ENCODE results near the gene USP34. TPM values are rescaled to one million over a fixed set of nuclear protein-coding genes. Genes with fewer than 3 reads are reported as not detected.
"Not testable (repeated sequence)": the region's sequence is repeated elsewhere in the genome, so short reads cannot be mapped to it uniquely, and the experiment has no call there.

Gene USP34
- total and polyA plus RNA-seq, 2 donors (not counting 1 experiment from before 2014, with no cell fraction given), result 52.4 to 129 TPM

GRCh38 chr2:61157371-61158003 is 313.4 kb downstream of the USP34 start:
- H3K79me2 ChIP-seq (ENCODE audit: control insufficient read depth, insufficient read depth, low read length), result no peaks in the 10 kb centered on the region
- H3K9me3 ChIP-seq (ENCODE audit: control insufficient read depth, insufficient read depth, low read depth, low read length), result no peaks in the 10 kb centered on the region
- H3K27me3 ChIP-seq (ENCODE audit: control insufficient read depth, insufficient read depth, low read length), result no peaks in the 10 kb centered on the region
- TF ChIP-seq CTCF (conservative IDR thresholded peaks at IDR 0.05 in 1 of 2, IDR thresholded peaks at IDR 0.05 in 1 of 2; ENCODE audit: low read depth in 1 of 2, low read length in 2 of 2) (no peak), EZH2 (IDR thresholded peaks at IDR 0.05; ENCODE audit: low read length, missing control alignments) (no peak)
- H3K4me2 ChIP-seq (ENCODE audit: extremely low read depth, insufficient read depth, low read length), result no peak overlapping the region
- H3K27ac ChIP-seq (ENCODE audit: insufficient read depth, low read length), result no peak overlapping the region
- H3K9ac ChIP-seq (ENCODE audit: insufficient read depth, low read length), result no peak overlapping the region
- no peaks in the 10 kb centered on the region for H3K4me1 ChIP-seq (ENCODE audit: control insufficient read depth, extremely low read depth, insufficient read depth, low read length)
- no peak overlapping the region for H3K4me3 ChIP-seq (replicated peaks in 1 of 4; ENCODE audit: control extremely low read depth in 1 of 4, insufficient read depth in 1 of 4, low read depth in 3 of 4, low read length in 4 of 4)
- no peaks in the 10 kb centered on the region for H3K36me3 ChIP-seq (ENCODE audit: control insufficient read depth, insufficient read depth, low read length)
- no peak for DNase-seq (ENCODE audit: low read depth in 2 of 2)
- H4K20me1 ChIP-seq (ENCODE audit: control insufficient read depth, extremely low read depth, insufficient read depth, low read length), result no peaks in the 10 kb centered on the region
- no peak overlapping the region for H2AFZ ChIP-seq (ENCODE audit: low read length)

- Histone ChIP-seq H3K27me3 (ENCODE audit: control insufficient read depth, insufficient read depth, low read length) (no peaks in the 10 kb centered on the region), H3K9ac (ENCODE audit: insufficient read depth, low read length) (no peak overlapping the region), H3K4me3 (replicated peaks in 1 of 4; ENCODE audit: control extremely low read depth in 1 of 4, insufficient read depth in 1 of 4, low read depth in 3 of 4, low read length in 4 of 4) (no peak overlapping the region), H3K79me2 (ENCODE audit: control insufficient read depth, insufficient read depth, low read length) (no peaks in the 10 kb centered on the region), H3K9me3 (ENCODE audit: control insufficient read depth, insufficient read depth, low read depth, low read length) (no peaks in the 10 kb centered on the region), H3K27ac (ENCODE audit: insufficient read depth, low read length) (no peak overlapping the region), H2AFZ (ENCODE audit: low read length) (no peak overlapping the region), H3K36me3 (ENCODE audit: control insufficient read depth, insufficient read depth, low read length) (peaks cover 4% of the 10 kb centered on the region), H4K20me1 (ENCODE audit: control insufficient read depth, extremely low read depth, insufficient read depth, low read length) (no peaks in the 10 kb centered on the region), H3K4me2 (ENCODE audit: extremely low read depth, insufficient read depth, low read length) (no peak overlapping the region), H3K4me1 (ENCODE audit: control insufficient read depth, extremely low read depth, insufficient read depth, low read length) (no peaks in the 10 kb centered on the region)
- DNase-seq (ENCODE audit: low read depth in 2 of 2), result peak; percentile 19 to 52
- TF ChIP-seq CTCF (conservative IDR thresholded peaks at IDR 0.05 in 1 of 2, IDR thresholded peaks at IDR 0.05 in 1 of 2; ENCODE audit: low read depth in 1 of 2, low read length in 2 of 2), result no peak
- no peak for TF ChIP-seq EZH2 (IDR thresholded peaks at IDR 0.05; ENCODE audit: low read length, missing control alignments)
These were observed 319.5 kb downstream of the USP34 start for GRCh38 chr2:61151436-61151835.

- no peak overlapping the region for H3K4me3 ChIP-seq (replicated peaks in 1 of 4; ENCODE audit: control extremely low read depth in 1 of 4, insufficient read depth in 1 of 4, low read depth in 3 of 4, low read length in 4 of 4)
- H4K20me1 ChIP-seq (ENCODE audit: control insufficient read depth, extremely low read depth, insufficient read depth, low read length), result no peaks in the 10 kb centered on the region
- no peak for TF ChIP-seq CTCF (conservative IDR thresholded peaks at IDR 0.05 in 1 of 2, IDR thresholded peaks at IDR 0.05 in 1 of 2; ENCODE audit: low read depth in 1 of 2, low read length in 2 of 2)
- TF ChIP-seq EZH2 (IDR thresholded peaks at IDR 0.05; ENCODE audit: low read length, missing control alignments), result no peak
These were observed 321.8 kb downstream of the USP34 start for GRCh38 chr2:61149074-61149473.

GRCh38 chr2:61148091-61148490 is 322.8 kb downstream of the USP34 start:
- DNase-seq (ENCODE audit: low read depth in 2 of 2); H3K4me1 ChIP-seq (ENCODE audit: control insufficient read depth, extremely low read depth, insufficient read depth, low read length); H3K4me3 ChIP-seq (replicated peaks in 1 of 4; ENCODE audit: control extremely low read depth in 1 of 4, insufficient read depth in 1 of 4, low read depth in 3 of 4, low read length in 4 of 4); H3K27ac ChIP-seq (ENCODE audit: insufficient read depth, low read length); H3K9ac ChIP-seq (ENCODE audit: insufficient read depth, low read length); H3K9me3 ChIP-seq (ENCODE audit: control insufficient read depth, insufficient read depth, low read depth, low read length); H2AFZ ChIP-seq (ENCODE audit: low read length); H3K36me3 ChIP-seq (ENCODE audit: control insufficient read depth, insufficient read depth, low read length); H4K20me1 ChIP-seq (ENCODE audit: control insufficient read depth, extremely low read depth, insufficient read depth, low read length); H3K4me2 ChIP-seq (ENCODE audit: extremely low read depth, insufficient read depth, low read length); H3K79me2 ChIP-seq (ENCODE audit: control insufficient read depth, insufficient read depth, low read length); H3K27me3 ChIP-seq (ENCODE audit: control insufficient read depth, insufficient read depth, low read length): not testable (repeated sequence)

More at GRCh38 chr2:61149074-61149473, 321.8 kb downstream of the USP34 start:
- H3K27me3 ChIP-seq (ENCODE audit: control insufficient read depth, insufficient read depth, low read length), result no peaks in the 10 kb centered on the region
- no peaks in the 10 kb centered on the region for H3K79me2 ChIP-seq (ENCODE audit: control insufficient read depth, insufficient read depth, low read length)
- no peak overlapping the region for H3K9ac ChIP-seq (ENCODE audit: insufficient read depth, low read length)
- peaks cover 4% of the 10 kb centered on the region for H3K36me3 ChIP-seq (ENCODE audit: control insufficient read depth, insufficient read depth, low read length)
- H3K4me2 ChIP-seq (ENCODE audit: extremely low read depth, insufficient read depth, low read length), result no peak overlapping the region
- no peak overlapping the region for H2AFZ ChIP-seq (ENCODE audit: low read length)
- no peaks in the 10 kb centered on the region for H3K4me1 ChIP-seq (ENCODE audit: control insufficient read depth, extremely low read depth, insufficient read depth, low read length)
- H3K9me3 ChIP-seq (ENCODE audit: control insufficient read depth, insufficient read depth, low read depth, low read length), result no peaks in the 10 kb centered on the region
- no peak overlapping the region for H3K27ac ChIP-seq (ENCODE audit: insufficient read depth, low read length)
- DNase-seq (ENCODE audit: low read depth in 2 of 2), result no peak
